Hematopoietic multipotent progenitor cell (in vitro differentiated cells): ENCODE results near the gene CNOT8. TPM values are rescaled to one million over a fixed set of nuclear protein-coding genes. Genes with fewer than 3 reads are reported as not detected.
"Not testable (repeated sequence)": the region's sequence is repeated elsewhere in the genome, so short reads cannot be mapped to it uniquely, and the experiment has no call there.

Source experiments
- DNase-seq, 3 donors: peaks; one replicate each; pipeline ENCODE4 v3.0.0-alpha.2; 2011 to 2015; ENCODE audit warnings: low read depth in 2 of 3, low spot score in 2 of 3
- small RNA-seq: library from RNA; depleted of rRNA; stranded (forward); fragments of <200 nt; gene quantifications from one replicate; pipeline ENCODE3, GENCODE V24; 2012
- total RNA-seq: library from RNA; depleted of rRNA; stranded (reverse); fragments of >200 nt; gene quantifications from one replicate; pipeline ENCODE4 v1.2.3, GENCODE V29; 2012

CNOT8 gene
- total RNA-seq, 1 donor, result 71.4 TPM

GRCh38 chr5:154905601-154906000 lies 47.2 kb downstream of the CNOT8 start:
- DNase-seq, result not testable (repeated sequence)

GRCh38 chr5:154916874-154917273 lies 58.4 kb downstream of the CNOT8 start:
- no peak for DNase-seq

GRCh38 chr5:154917757-154918156 lies 59.3 kb downstream of the CNOT8 start:
- DNase-seq, result no peak

GRCh38 chr5:154923441-154924430 lies 65.3 kb downstream of the CNOT8 start:
- DNase-seq, result no peak

Small RNA genes within 50 kb of the gene (small RNA-seq; reads per million reads assigned to genes)
- gene MIR378H, result not detected

Other genes with a start within 250 kb of the CNOT8 start
- gene LARP1, start 103.2 kb upstream of the CNOT8 start, total RNA-seq, result 94.0 TPM
- 9.4 TPM for gene FAXDC2, start 8.0 kb upstream of the CNOT8 start, total RNA-seq
- gene GEMIN5, start 79.6 kb downstream of the CNOT8 start, total RNA-seq, result 14.8 TPM
- 5.7 TPM for gene MRPL22, start 82.4 kb downstream of the CNOT8 start, total RNA-seq
- gene KIF4B, start 155.1 kb downstream of the CNOT8 start, total RNA-seq, result not detected